GM20000 (cell line): Measurements from ENCODE around the gene ZNF408.

Experiments
- DNase-seq: peaks from one replicate; pipeline ENCODE4 v3.0.0; 2012; ENCODE audit warnings: low spot score
- CTCF ChIP-seq: IDR thresholded peaks from 2 replicates; pipeline ENCODE4 v1.5.1; 2012; ENCODE audit warnings: mild to moderate bottlenecking, control low read depth; ENCODE audit errors: extremely low read depth, missing control alignments

Gene ZNF408

GRCh38 chr11:46680815-46681214 is 20.0 kb upstream of the ZNF408 start:
- TF ChIP-seq CTCF, result no peak
- DNase-seq, result no peak

- no peak for TF ChIP-seq CTCF
- no peak for DNase-seq
Observed at GRCh38 chr11:46681814-46682213, 19.0 kb upstream of the ZNF408 start.

GRCh38 chr11:46682773-46683752 is 17.8 kb upstream of the ZNF408 start:
- TF ChIP-seq CTCF, result no peak
- no peak for DNase-seq

- TF ChIP-seq CTCF, result no peak
- no peak for DNase-seq
Observed at GRCh38 chr11:46684367-46684766, 16.5 kb upstream of the ZNF408 start.

- no peak for TF ChIP-seq CTCF
- no peak for DNase-seq
Observed at GRCh38 chr11:46686886-46687795, 13.7 kb upstream of the ZNF408 start.

GRCh38 chr11:46690702-46691101 is 10.1 kb upstream of the ZNF408 start:
- TF ChIP-seq CTCF, result no peak
- DNase-seq, result no peak

GRCh38 chr11:46692450-46692849 is 8.4 kb upstream of the ZNF408 start:
- DNase-seq, result no peak
- no peak for TF ChIP-seq CTCF
